HEK293T (cell line): ENCODE measurements around the gene CALB2.

Experiments
- ARNT ChIP-seq: fragments of 450-650 bp; IDR thresholded peaks from 2 replicates; pipeline ENCODE4 v1.6.1; 2017; ENCODE audit warnings: mild to moderate bottlenecking
- BHLHE40 ChIP-seq: fragments of 450-650 bp; IDR thresholded peaks from 2 replicates; pipeline ENCODE4 v1.6.1; 2016; ENCODE audit warnings: mild to moderate bottlenecking, moderate library complexity, borderline replicate concordance
- ELF4 ChIP-seq: fragments of 450-650 bp; IDR thresholded peaks from 2 replicates; pipeline ENCODE4 v1.6.1; 2017; ENCODE audit warnings: antibody characterized with exemption
- FOXA1 ChIP-seq: fragments of 450-650 bp; IDR thresholded peaks from 2 replicates; pipeline ENCODE4 v1.6.1; 2016; ENCODE audit warnings: mild to moderate bottlenecking
- FOXK2 ChIP-seq: fragments of 450-650 bp; IDR thresholded peaks from 2 replicates; pipeline ENCODE4 v1.6.1; 2016; ENCODE audit warnings: mild to moderate bottlenecking
- FOXM1 ChIP-seq: fragments of 450-650 bp; IDR thresholded peaks from 2 replicates; pipeline ENCODE4 v1.6.1; 2017; ENCODE audit warnings: mild to moderate bottlenecking, borderline replicate concordance
- L3MBTL2 ChIP-seq: fragments of 450-650 bp; conservative IDR thresholded peaks from 2 replicates; pipeline ENCODE4 v1.6.1; 2016; ENCODE audit warnings: mild to moderate bottlenecking
- LEF1 ChIP-seq: fragments of 450-650 bp; IDR thresholded peaks from 2 replicates; pipeline ENCODE4 v1.6.1; 2017; ENCODE audit warnings: mild to moderate bottlenecking, borderline replicate concordance
- NFRKB ChIP-seq: fragments of 450-650 bp; IDR thresholded peaks from 2 replicates; pipeline ENCODE4 v1.6.1; 2016; ENCODE audit warnings: mild to moderate bottlenecking, moderate library complexity
- PKNOX1 ChIP-seq: fragments of 450-650 bp; IDR thresholded peaks from 2 replicates; pipeline ENCODE4 v1.6.1; 2016
- SP1 ChIP-seq: fragments of 450-650 bp; IDR thresholded peaks from 2 replicates; pipeline ENCODE4 v1.6.1; 2017
- SUZ12 ChIP-seq: fragments of 450-650 bp; IDR thresholded peaks from 2 replicates; pipeline ENCODE4 v1.6.1; 2016; ENCODE audit warnings: mild to moderate bottlenecking
- TARDBP ChIP-seq: fragments of 450-650 bp; IDR thresholded peaks from 2 replicates; pipeline ENCODE4 v1.6.1; 2016
- ZNF384 ChIP-seq: fragments of 450-650 bp; IDR thresholded peaks from 2 replicates; pipeline ENCODE4 v1.6.1; 2016

DNA sequence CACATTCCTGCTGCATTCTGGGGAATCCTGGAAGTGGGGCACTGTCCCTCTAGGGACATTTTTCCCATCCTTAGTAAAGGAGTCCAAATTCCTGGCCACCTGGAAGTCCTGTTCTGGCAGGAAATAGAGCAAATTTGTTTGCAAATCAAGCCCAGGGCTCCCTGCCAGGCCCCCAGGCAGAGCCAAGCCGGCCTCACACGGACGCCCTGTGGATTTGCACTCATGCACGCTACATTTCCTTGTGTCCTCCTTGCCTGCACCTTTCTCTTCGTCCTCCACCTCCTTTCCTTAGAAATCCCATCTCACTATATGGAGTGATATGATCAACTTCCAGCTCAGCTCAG, 7.0 kb upstream of the CALB2 start:
- TF ChIP-seq TARDBP: no peak
- no peak for TF ChIP-seq FOXK2
- no peak for TF ChIP-seq NFRKB
- no peak for TF ChIP-seq ELF4
- TF ChIP-seq SP1: no peak
- no peak for TF ChIP-seq FOXA1
- TF ChIP-seq ARNT: no peak
- no peak for TF ChIP-seq L3MBTL2
- TF ChIP-seq LEF1: no peak
- no peak for TF ChIP-seq ZNF384
- TF ChIP-seq PKNOX1: no peak
- TF ChIP-seq FOXM1: no peak
- no peak for TF ChIP-seq SUZ12
- no peak for TF ChIP-seq BHLHE40
